Nephron progenitor cell (in vitro differentiated cells): ENCODE results near the gene AMBP.

ENCODE experiments used
- DNase-seq: peaks from one replicate; pipeline ENCODE4 v3.0.0; 2021
- H3K27ac Mint-ChIP-seq: 2 replicates; pipeline ENCODE4 v1.8.0; 2021; ENCODE audit warnings: mild to moderate bottlenecking, moderate library complexity, mixed read lengths
- H3K27me3 Mint-ChIP-seq: 2 replicates; pipeline ENCODE4 v1.8.0; 2021; ENCODE audit warnings: mild to moderate bottlenecking, low read depth, mixed read lengths; ENCODE audit not compliant: poor library complexity
- H3K36me3 Mint-ChIP-seq: 2 replicates; pipeline ENCODE4 v1.8.0; 2021; ENCODE audit warnings: low read depth, mixed read lengths
- H3K4me1 Mint-ChIP-seq: 2 replicates; pipeline ENCODE4 v1.8.0; 2021; ENCODE audit warnings: mixed read lengths
- H3K4me3 Mint-ChIP-seq: 2 replicates; pipeline ENCODE4 v1.8.0; 2021; ENCODE audit warnings: mild to moderate bottlenecking, moderate library complexity, mixed read lengths
- H3K9me3 Mint-ChIP-seq: 2 replicates; pipeline ENCODE4 v1.8.0; 2021; ENCODE audit warnings: mild to moderate bottlenecking, moderate library complexity, mixed read lengths
- TF ChIP-seq, protein P1 (sequence below): fragments of 200-600 bp; sonication (generic); IDR thresholded peaks from 2 replicates; pipeline ENCODE4 v1.5.0; 2021; ENCODE audit warnings: antibody characterized with exemption

The AMBP gene

GRCh38 chr9:114119242-114120191 is 41.4 kb upstream of the AMBP start:
- Mint-ChIP-seq H3K27me3 (peaks cover 14% of the 10 kb centered on the region), H3K4me3 (no peak overlapping the region), H3K4me1 (peaks cover 62% of the 10 kb centered on the region), H3K36me3 (no peaks in the 10 kb centered on the region), H3K9me3 (no peaks in the 10 kb centered on the region), H3K27ac (no peak overlapping the region)
- no peak for DNase-seq
- TF ChIP-seq, protein P1, sequence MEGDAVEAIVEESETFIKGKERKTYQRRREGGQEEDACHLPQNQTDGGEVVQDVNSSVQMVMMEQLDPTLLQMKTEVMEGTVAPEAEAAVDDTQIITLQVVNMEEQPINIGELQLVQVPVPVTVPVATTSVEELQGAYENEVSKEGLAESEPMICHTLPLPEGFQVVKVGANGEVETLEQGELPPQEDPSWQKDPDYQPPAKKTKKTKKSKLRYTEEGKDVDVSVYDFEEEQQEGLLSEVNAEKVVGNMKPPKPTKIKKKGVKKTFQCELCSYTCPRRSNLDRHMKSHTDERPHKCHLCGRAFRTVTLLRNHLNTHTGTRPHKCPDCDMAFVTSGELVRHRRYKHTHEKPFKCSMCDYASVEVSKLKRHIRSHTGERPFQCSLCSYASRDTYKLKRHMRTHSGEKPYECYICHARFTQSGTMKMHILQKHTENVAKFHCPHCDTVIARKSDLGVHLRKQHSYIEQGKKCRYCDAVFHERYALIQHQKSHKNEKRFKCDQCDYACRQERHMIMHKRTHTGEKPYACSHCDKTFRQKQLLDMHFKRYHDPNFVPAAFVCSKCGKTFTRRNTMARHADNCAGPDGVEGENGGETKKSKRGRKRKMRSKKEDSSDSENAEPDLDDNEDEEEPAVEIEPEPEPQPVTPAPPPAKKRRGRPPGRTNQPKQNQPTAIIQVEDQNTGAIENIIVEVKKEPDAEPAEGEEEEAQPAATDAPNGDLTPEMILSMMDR = no peak

DNA sequence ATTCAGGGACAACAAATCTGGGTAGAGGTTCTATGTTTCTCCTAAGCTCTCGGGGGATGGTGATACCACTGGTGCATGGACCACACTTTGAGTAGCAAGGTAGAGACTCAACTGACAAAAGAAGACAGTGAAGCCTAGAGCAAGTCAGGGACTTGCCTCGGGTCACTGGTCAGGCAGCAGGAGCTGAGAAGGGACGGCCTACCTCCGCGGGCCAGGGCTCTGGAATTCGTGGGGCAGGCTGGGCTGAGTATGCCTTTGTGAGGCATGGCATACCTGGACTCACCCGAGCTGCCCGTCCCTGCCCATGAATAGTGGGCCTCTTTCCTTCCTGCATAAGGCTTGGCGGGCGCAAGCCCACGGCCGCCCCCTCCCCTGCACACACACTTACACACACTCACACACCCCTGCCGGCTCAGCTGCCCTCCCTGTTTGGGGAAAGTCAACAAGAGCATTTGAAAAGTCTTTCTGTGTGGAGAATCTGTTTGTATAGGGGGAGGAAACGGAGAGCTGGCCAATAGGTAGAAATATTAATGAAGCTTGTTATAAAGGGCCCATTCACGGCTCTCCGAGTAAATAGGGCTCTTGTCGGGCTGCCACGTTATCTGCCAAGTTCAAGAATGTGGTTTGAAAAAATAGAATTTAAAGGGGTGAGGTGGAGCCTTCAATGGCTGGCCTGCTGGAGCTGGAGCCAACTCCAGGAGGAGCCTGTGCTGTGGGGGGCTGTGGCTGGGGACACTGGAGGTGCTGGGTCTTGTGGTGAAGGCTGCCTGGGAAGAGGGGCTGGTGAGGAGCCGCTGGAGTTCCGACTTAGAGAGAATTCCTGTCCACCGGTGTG is 40.1 kb upstream of the AMBP start:
- DNase-seq = peak; percentile 45
- H3K9me3 Mint-ChIP-seq = no peaks in the 10 kb centered on the region
- TF ChIP-seq, protein P1 = no peak
- H3K36me3 Mint-ChIP-seq = no peaks in the 10 kb centered on the region
- H3K27me3 Mint-ChIP-seq = peaks cover 21% of the 10 kb centered on the region
- no peak overlapping the region for H3K4me3 Mint-ChIP-seq
- H3K4me1 Mint-ChIP-seq = peaks cover 53% of the 10 kb centered on the region
- peak overlapping the region; percentile 39 for H3K27ac Mint-ChIP-seq

- TF ChIP-seq, protein P1 = no peak
- no peaks in the 10 kb centered on the region for H3K36me3 Mint-ChIP-seq
- H3K27me3 Mint-ChIP-seq = peaks cover 24% of the 10 kb centered on the region
These were observed 39.5 kb upstream of the AMBP start for GRCh38 chr9:114117614-114117995.

GRCh38 chr9:114116126-114116747 is 38.1 kb upstream of the AMBP start:
- H3K4me1 Mint-ChIP-seq = peaks cover 37% of the 10 kb centered on the region
- no peak overlapping the region for H3K4me3 Mint-ChIP-seq
- no peaks in the 10 kb centered on the region for H3K36me3 Mint-ChIP-seq
- H3K27me3 Mint-ChIP-seq = peaks cover 22% of the 10 kb centered on the region
- no peak overlapping the region for H3K27ac Mint-ChIP-seq
- no peaks in the 10 kb centered on the region for H3K9me3 Mint-ChIP-seq
- TF ChIP-seq, protein P1 = no peak
- DNase-seq = no peak

More at GRCh38 chr9:114117614-114117995, 39.5 kb upstream of the AMBP start:
- Mint-ChIP-seq H3K4me1 (peaks cover 48% of the 10 kb centered on the region), H3K4me3 (no peak overlapping the region), H3K9me3 (no peaks in the 10 kb centered on the region), H3K27ac (no peak overlapping the region)
- no peak for DNase-seq

GRCh38 chr9:114115654-114116125 is 37.6 kb upstream of the AMBP start:
- no peak overlapping the region for H3K27ac Mint-ChIP-seq
- no peaks in the 10 kb centered on the region for H3K36me3 Mint-ChIP-seq
- no peak for DNase-seq
- H3K4me1 Mint-ChIP-seq = peaks cover 32% of the 10 kb centered on the region
- TF ChIP-seq, protein P1 = no peak
- no peaks in the 10 kb centered on the region for H3K9me3 Mint-ChIP-seq
- peaks cover 23% of the 10 kb centered on the region for H3K27me3 Mint-ChIP-seq
- no peak overlapping the region for H3K4me3 Mint-ChIP-seq
